Measurements from ENCODE around the gene AREL1.

DNA sequence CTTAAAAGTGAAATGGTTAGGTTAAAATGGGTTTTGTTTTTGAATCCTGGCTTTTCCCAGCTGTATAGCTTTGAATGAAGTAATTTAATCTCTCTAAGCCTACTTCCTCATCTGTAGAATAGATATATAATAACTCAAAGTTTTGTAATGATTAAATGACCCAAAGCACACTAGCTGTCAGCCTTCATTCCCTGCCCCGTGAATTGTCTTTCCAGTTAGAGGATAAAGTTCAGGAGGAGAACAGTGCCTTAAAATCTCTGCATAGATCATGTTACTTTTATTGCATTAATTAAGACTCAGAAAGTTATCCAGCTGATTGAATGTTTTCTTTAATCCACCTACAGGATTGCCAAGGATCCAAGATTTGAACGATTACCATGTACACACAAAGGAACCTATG, 19.5 kb upstream of the AREL1 start:
- TF ChIP-seq, protein P1, sequence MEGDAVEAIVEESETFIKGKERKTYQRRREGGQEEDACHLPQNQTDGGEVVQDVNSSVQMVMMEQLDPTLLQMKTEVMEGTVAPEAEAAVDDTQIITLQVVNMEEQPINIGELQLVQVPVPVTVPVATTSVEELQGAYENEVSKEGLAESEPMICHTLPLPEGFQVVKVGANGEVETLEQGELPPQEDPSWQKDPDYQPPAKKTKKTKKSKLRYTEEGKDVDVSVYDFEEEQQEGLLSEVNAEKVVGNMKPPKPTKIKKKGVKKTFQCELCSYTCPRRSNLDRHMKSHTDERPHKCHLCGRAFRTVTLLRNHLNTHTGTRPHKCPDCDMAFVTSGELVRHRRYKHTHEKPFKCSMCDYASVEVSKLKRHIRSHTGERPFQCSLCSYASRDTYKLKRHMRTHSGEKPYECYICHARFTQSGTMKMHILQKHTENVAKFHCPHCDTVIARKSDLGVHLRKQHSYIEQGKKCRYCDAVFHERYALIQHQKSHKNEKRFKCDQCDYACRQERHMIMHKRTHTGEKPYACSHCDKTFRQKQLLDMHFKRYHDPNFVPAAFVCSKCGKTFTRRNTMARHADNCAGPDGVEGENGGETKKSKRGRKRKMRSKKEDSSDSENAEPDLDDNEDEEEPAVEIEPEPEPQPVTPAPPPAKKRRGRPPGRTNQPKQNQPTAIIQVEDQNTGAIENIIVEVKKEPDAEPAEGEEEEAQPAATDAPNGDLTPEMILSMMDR (conservative IDR thresholded peaks at IDR 0.05; ENCODE audit: low read length): no peak
- TF ChIP-seq EZH2phosphoT487 (IDR thresholded peaks at IDR 0.05; ENCODE audit: borderline replicate concordance): no peak
